Hippocampal formation (tissue), 2 donors: ENCODE results near the gene COP1.
"Not testable (repeated sequence)": the region's sequence is repeated elsewhere in the genome, so short reads cannot be mapped to it uniquely, and the experiment has no call there.

Source experiments
- DNase-seq, 2 donors: peaks; one replicate each; lab custom pipeline; 2025; lab: John Stamatoyannopoulos, UW

Gene COP1

DNA sequence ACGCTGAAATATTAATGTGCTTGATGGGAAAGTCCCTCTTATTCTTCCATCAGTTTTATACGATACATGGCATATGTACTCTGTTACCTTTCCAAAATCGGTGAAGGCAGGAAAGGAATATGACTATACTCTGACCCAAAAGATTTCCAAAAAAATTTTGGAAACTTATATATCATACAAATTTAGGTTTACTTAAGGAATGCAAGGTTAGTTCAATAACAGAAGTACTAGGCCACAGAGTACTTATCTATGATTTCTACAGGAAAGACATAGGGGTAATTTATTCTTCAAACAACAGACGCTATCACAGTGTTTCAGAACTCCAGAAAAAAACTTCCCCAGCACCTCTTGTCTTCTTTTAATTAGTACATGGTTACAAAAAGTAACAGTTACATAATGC, 84.8 kb downstream of the COP1 start:
- DNase-seq: no peak

DNA sequence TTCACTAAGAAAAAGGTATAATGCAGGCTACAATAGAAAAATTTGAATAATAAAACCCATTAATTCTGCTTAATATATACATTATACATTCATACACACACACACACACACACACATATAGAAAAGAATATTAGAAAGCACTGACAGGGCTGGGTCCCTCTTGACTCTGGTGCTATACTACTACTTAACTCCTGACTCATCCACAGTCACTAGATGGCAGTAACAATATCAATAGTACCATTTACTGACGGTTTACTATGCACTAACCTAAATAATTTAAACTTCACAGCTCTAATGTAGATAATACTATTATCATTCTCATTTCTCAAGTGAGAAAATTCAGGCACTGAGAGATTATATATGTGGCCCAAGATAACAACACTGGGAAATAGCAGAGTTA, 87.5 kb downstream of the COP1 start:
- DNase-seq: no peak

DNA sequence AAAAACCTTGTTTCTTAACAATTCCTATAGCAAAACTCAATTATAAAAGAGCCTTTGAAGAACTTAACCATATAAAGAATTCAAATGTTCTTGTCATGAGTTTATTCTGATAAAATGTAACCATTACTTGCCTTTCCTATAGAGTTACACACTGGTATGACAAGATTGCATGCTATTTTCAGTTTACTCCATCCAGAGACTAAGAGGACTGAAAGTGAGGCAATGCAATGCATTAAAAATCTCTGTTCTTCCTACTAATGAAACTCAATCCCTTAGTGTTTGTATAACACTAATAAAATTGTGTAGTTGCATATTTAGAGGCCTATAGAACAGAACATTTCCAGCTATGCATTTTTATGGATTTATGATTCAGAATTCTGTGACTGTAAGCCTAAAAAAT, 88.1 kb downstream of the COP1 start:
- no peak for DNase-seq

DNA sequence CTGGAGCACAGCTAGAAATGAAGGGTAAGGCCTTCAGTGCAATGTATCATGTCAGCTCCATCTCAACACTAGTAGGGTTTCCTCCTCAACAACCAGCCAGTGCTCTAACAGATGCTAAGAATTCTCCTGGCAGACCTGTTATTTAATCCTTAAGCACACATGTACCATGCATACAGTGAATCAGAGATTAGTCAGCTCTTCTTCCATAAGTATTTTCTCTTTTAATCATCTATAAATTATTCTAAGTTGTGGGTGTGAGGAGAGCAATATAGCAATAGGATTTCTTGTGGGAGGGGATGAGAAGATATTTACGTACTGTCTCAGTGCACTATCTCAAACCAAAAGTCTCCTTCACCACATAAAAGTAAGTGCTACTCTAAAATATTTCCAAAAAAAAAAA, 95.3 kb downstream of the COP1 start:
- DNase-seq: no peak

DNA sequence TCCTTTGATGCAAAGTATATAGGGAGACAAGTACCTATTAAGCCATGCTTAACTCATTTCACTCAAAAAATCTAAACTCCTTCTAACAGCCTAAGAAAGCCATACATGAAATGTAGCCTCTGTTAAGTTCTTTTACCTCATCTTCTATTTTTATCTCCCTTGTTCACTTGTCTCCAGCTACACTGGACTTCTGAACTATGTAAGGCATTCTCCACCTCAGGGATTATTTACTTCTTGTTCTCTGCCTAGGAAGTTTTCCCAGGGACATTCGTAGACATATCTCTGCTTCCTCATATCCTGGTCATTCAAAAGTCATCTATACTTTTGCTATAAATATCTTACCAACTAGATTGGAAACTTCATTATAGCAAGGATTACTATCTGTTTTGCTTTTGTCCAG, 96.9 kb downstream of the COP1 start:
- DNase-seq: no peak

DNA sequence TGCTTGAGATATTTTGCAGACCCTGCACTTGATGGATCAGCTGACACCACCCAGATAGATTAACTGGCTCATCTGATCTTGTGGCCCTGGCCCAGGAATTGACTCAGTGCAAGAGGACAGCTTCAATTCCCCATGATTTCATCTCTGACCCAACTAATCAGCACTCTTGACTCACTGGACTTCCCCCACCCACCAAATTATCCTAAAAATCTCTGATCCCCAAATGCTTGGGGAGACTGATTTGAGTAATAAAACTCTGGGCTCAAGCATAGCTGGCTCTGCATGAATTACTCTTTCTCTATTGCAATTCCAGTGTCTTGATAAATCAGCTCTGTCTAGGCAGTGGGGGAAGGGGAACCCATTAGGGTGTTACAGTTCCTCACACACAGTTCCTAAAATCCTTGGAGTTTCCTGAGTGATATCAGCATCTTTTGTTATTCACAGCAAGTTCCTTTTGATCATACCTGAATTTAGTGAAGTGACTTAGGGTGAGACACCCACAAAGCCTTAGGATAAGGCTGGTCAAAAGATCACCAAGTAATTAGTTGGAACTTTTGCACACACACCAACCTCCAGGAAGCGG, 104.2 kb downstream of the COP1 start:
- DNase-seq: no peak

DNA sequence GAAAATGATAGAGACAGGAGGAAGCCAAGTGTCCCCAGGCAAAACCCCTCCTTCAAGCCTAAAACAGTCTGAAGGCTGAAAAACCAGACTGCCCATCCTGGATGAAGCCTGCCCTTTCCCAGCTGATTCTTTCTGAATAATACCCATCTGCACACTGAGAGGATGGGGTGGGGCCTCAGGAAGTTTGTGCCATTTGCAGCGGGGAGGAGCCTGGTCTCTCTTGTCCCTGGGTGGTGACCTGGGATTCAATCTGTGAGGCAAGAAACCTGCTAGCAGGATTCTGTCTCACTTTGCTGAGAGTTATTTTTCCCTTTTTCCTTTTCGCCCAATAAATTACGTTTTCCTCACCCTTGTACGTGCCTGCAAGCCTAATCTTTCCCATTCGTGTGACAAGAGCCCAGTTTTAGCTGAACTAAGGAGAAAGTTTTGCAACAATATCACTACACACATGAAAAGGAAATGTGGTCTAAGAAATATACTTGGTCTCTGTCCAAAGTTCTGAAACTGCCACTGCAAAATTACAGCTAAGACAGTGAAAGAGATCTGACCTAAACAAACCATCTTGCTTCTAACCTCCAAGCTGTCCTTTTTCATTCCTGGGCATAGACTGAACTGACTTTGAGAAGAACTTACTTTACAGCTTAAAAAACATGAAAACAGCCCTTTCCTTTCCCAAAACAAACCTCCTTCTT, 105.0 kb downstream of the COP1 start:
- no peak for DNase-seq

DNA sequence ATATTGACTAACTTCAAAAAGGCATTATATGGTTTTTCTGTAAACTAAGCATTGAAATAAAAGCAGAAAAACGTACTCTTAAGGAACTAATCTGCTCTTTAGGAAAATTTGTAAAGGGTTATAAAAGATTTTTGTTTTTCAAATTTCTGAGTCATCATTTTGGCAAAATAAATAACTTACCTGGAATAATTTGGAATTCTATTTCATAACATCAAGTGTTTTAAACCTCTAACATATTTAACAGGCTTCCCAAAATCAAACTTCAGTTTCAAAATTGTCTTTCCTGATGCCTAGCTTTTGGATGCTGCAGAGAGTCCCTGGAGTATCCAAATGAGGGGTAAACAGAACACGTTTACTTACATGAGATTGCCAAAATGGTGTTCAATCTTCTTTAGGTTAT, 108.5 kb downstream of the COP1 start:
- DNase-seq: no peak

DNA sequence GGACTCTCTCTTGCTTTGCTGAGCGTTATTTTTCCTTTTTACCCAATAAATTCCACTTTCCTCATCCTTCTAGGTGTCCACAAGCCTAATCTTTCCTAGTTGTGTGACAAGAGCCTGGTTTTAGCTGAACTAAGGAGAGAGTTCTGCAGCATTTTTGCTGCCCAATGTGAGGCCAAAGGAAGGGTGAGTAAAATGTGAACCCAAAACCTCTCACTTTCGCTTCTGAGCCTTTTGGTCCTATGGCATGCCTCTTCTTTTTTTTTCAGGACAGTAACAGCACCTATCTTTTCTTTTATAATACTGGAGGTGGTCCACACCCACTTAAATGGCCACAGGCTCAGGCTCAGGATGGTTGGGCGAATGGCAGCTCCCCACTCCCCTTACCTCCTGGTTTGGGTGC, 111.1 kb downstream of the COP1 start:
- DNase-seq: no peak

DNA sequence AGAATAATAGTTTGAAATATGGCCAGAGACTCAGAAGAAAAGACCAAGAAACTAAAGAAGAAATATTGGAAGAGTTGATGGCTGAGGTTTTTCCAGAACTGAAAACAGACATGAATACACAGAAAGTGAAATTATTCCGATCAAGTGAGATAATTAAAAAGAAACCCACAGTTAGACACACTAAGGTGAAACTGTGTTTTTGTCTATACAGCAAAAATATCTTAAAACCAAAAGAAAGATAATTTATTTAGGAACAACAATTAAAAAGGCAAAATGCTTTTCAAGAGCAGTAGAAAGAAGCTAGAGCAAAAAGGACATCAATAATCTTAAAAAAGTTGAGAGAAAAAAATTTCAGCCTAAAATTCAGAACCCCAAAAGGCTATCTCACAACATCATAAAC, 116.3 kb downstream of the COP1 start:
- no peak for DNase-seq

DNA sequence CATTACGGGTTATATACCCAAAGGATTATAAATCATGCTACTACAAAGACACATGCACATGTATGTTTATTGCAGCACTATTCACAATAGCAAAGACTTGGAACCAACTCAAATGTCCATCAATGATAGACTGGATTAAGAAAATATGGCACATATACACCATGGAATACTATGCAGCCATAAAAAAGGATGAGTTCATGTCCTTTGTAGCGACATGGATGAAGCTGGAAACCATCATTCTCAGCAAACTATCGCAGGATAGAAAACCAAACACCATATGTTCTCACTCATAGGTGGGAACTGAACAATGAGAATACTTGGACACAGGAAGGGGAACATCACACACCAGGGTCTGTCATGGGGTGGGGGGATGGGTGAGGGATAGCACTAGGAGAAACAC, 119.3 kb downstream of the COP1 start:
- DNase-seq: not testable (repeated sequence)

DNA sequence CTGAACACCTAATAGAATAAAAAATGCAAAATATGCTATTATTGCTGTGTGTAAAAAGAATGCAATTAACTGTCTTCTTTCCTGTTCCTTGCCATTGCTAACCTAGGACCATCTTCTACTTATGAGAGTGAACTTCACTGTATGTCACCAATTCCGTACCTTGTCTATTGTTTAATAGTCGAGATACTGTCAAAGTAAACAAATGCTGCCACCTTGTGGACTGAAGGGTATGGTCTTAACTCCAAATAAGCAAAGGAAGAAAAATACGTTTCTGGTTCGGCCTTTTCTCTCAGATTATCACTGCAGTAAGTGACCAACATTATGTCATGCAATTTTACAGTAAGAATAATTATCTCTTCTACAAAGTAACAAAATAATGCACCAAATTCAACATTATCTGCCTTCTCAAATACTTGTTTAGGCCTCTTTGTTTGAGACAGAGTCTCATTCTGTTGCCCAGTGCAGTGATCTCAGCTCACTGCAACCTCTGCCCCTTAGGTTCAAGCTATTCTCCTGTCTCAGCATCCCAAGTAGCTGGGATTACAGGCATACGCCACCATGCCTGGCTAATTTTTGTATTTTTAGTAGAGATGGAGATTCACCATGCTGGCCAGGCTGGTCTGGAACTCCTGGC, 133.4 kb downstream of the COP1 start:
- DNase-seq: peak; percentile 2 to 73

DNA sequence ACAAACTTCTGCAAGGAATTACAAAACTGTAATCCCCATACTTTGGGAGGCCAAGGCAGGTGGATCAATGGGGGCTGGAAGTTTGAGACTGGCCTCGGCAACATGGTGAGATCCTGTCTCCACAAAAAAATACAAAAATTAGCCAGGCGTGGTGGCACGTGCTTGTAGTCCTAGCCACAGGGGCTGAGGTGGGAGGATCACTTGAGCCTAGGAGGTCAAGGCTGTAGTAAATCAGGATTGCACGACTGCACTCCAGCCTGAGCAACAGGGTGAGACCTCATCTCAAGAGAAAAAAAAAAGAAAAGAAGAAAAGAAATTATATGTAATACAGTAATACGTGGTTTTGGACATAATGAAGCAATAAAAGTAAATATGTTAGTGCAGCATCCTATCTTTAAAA, 138.2 kb downstream of the COP1 start:
- no peak for DNase-seq

DNA sequence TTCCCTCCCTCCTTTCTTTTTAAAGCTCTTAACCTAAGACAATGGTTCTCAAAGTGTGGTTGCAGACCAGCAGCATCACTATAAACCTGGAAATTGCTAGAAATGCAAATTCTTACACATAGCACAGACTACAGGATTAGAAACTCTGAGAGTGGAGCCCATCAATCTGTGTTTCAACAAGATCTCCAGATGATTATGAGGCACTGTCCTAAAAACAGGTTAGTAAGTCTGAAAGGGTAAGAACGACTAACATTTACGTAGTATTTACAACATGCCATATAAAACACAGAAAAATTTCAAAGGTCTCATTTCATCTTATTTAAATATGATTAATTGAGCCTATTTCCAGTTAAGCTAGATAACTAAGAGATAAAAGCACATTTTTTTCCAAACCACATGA, 138.8 kb downstream of the COP1 start:
- no peak for DNase-seq

DNA sequence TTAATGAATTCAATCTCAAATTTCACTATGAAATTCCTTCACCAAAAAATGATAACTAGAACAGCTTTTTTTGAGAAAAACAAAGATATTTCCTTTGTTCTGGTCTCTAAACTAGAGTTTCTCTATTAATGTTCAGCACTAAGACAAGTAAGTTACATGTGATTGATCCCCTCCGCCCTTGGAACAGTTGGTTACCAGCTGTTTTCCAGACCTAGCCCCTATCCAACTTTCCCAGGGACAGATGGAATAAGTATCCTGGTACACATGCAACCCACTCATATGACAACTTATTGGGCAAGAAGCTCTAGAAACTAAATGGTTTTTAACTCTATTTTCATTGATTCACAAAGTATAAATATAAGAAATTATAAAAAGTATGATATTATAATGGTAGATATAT, 140.4 kb downstream of the COP1 start:
- no peak for DNase-seq

DNA sequence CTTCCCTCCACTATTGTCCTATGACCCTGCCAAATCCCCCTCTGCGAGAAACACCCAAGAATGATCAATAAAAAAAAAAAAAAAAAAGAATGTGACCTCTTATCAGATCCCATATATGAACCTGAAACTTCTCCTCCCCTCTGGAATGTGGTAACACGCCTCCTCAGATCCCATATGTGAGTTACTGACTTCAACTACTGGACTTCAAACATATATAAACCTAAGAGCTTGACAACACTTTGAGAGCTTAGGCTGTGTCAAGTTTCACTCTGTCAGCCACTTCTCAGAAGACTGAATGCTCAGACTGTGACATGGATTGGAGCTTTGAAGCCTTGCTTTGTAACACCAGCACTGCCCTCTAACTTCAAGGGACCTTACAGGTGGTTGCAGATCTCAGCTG, 148.4 kb downstream of the COP1 start:
- no peak for DNase-seq

DNA sequence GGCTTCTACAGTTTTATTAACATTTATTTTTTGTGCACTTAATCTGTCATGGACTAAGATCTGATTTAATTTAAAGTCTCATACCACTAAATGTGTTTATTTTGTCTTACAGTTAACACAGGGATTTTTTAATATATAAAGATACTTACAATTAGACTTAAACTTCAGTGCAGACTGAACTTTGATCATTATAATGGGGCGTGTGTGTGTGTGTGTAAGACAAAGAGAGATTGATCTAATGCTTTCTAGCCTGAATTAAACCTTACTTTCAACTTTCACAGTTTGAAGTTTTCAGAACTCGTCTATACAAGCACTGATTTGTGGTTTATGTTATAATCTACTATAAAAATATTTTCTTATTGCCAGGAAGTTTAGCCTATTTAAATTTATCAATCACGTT, 150.8 kb downstream of the COP1 start:
- DNase-seq: no peak

DNA sequence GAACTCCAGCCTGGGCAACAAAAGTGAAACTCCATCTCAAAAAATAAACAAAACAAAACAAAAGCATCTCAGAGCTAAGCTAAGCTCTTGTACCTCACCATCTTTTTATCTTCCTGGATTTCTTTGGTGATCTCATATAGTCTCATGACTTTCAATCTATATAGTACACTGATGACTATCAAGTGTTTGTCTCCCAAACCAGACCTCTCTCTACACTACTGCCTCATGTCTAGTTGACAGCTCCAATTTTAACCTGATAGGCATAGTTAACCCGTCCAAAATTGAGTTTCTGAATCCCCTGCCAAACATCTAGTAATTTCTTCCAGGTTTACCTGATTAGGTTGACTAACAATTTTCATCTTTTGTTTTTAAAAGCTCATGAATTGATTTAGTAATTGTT, 151.7 kb downstream of the COP1 start:
- no peak for DNase-seq

DNA sequence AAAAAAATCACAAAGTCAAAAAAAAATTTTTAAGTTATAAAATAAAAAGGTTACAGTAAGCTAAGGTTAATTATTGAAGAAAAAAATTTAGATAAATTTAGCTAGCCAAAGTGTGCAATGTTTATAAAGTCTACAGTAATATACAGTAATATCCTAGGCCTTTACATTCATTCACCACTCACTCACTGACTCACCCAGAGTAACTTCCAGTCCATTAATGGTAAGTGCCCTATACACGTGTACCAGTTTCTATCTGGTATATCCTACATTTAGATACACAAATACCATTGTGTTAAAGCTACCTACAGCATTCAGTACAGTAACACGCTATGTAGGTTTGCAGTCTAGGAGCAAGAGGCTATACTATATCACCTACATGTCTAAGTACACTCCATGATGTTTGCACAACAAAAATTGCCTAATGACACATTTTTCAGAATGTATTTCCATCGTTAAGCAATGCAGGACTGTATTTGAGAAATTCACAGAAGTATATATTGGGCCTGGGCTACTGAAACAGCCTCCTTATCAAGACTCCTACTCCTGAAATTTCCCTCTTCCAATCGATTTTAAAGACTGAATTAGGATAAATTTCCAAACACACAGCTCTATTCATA, 155.1 kb downstream of the COP1 start:
- no peak for DNase-seq

DNA sequence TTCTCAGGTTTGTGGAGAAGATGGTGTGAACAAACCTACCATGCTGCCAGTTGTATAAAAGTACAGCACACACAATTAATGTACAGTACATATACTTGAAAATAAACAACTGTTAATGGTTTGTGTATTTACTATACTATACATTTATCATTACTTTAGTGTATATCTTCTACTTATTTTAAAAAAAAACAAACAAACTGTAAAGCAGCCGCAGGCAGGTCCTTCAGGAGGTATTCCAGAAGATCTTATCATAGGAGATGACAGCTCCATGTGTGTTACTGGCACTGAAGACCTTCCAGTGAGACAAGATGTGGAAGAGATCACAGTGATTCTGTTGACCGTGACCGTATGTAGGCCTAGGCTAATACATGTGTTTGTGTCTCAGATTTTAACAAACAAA, 155.7 kb downstream of the COP1 start:
- no peak for DNase-seq

DNA sequence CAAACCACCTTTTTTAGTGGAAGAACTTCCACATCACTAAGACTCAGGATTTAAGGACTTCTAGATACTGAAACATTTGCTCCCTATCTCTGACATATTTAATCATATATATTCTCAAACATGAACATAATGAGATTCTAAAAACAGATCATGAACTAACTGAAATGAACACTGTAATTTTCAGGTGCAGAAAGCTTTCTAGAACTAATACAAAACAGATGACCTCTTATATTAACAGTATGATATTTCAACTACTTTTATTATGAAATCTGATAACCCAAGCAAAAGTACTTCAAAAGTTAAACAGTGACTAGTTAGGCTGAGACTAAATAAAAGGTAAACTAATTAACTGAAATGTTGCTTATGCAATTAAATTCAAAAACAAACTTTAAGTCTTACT, 157.5 kb downstream of the COP1 start:
- no peak for DNase-seq

DNA sequence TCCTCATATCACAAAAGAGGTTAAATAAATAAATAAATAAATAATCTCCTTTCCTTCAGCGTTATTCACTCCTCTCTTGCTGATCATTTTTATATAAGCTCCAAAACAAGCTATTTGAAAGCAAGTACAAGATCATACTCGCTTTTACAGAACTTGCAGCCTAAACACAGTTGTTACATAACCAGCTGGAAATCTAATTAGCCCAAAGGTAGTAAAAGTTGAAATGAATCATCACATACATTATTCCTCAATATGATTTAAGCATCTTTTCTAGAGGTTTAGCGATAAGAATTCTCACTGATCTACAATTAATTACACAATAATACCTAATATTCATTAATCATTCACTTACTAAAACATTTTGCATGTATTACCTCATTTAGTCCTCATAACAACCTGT, 160.2 kb downstream of the COP1 start:
- DNase-seq: no peak

DNA sequence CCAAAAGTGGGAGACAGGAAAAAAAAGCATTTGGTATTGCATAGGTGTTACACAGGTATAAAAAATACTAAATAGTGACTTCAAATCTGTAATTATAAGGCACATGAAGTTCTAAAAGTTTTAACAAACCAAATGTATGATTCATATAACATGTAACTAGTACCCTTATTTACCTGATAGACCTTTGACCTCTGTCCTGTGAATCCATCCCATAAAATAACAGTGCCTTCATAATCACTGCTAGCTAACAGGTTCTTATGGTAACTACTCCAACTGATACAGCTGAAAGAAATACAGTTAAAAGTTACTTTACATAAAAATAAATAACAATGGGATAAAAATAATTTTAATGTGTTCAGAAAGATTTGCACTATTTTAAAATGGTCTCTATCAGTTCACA, 163.5 kb downstream of the COP1 start:
- DNase-seq: no peak
